ENCODE results near the gene PTGES. TPM values are rescaled to one million over a fixed set of nuclear protein-coding genes. Genes with fewer than 3 reads are reported as not detected.

The PTGES gene
- total and polyA plus RNA-seq, 9 of the 15 experiments (the other 6 are each of a cell fraction or from before 2014, with no cell fraction given): 0.13 TPM; not detected in 8

GRCh38 chr9:129776938-129777768, 24.3 kb upstream of the PTGES start (continued):
- no peak for TF ChIP-seq USF1 (CRISPR knock-in tag; IDR thresholded peaks at IDR 0.05)
- no peak; the same call in 1 of the 2 replicates for TF ChIP-seq TSHZ1 (CRISPR knock-in tag; IDR thresholded peaks at IDR 0.05)
- TF ChIP-seq, protein P1, sequence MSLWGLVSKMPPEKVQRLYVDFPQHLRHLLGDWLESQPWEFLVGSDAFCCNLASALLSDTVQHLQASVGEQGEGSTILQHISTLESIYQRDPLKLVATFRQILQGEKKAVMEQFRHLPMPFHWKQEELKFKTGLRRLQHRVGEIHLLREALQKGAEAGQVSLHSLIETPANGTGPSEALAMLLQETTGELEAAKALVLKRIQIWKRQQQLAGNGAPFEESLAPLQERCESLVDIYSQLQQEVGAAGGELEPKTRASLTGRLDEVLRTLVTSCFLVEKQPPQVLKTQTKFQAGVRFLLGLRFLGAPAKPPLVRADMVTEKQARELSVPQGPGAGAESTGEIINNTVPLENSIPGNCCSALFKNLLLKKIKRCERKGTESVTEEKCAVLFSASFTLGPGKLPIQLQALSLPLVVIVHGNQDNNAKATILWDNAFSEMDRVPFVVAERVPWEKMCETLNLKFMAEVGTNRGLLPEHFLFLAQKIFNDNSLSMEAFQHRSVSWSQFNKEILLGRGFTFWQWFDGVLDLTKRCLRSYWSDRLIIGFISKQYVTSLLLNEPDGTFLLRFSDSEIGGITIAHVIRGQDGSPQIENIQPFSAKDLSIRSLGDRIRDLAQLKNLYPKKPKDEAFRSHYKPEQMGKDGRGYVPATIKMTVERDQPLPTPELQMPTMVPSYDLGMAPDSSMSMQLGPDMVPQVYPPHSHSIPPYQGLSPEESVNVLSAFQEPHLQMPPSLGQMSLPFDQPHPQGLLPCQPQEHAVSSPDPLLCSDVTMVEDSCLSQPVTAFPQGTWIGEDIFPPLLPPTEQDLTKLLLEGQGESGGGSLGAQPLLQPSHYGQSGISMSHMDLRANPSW (CRISPR knock-in tag; IDR thresholded peaks at IDR 0.05): no peak
- TF ChIP-seq NR2F6 (CRISPR knock-in tag; IDR thresholded peaks at IDR 0.05): 0 out of 2 replicates have a peak, but pooled peaks have one; percentile 53
- TF ChIP-seq, protein P2, sequence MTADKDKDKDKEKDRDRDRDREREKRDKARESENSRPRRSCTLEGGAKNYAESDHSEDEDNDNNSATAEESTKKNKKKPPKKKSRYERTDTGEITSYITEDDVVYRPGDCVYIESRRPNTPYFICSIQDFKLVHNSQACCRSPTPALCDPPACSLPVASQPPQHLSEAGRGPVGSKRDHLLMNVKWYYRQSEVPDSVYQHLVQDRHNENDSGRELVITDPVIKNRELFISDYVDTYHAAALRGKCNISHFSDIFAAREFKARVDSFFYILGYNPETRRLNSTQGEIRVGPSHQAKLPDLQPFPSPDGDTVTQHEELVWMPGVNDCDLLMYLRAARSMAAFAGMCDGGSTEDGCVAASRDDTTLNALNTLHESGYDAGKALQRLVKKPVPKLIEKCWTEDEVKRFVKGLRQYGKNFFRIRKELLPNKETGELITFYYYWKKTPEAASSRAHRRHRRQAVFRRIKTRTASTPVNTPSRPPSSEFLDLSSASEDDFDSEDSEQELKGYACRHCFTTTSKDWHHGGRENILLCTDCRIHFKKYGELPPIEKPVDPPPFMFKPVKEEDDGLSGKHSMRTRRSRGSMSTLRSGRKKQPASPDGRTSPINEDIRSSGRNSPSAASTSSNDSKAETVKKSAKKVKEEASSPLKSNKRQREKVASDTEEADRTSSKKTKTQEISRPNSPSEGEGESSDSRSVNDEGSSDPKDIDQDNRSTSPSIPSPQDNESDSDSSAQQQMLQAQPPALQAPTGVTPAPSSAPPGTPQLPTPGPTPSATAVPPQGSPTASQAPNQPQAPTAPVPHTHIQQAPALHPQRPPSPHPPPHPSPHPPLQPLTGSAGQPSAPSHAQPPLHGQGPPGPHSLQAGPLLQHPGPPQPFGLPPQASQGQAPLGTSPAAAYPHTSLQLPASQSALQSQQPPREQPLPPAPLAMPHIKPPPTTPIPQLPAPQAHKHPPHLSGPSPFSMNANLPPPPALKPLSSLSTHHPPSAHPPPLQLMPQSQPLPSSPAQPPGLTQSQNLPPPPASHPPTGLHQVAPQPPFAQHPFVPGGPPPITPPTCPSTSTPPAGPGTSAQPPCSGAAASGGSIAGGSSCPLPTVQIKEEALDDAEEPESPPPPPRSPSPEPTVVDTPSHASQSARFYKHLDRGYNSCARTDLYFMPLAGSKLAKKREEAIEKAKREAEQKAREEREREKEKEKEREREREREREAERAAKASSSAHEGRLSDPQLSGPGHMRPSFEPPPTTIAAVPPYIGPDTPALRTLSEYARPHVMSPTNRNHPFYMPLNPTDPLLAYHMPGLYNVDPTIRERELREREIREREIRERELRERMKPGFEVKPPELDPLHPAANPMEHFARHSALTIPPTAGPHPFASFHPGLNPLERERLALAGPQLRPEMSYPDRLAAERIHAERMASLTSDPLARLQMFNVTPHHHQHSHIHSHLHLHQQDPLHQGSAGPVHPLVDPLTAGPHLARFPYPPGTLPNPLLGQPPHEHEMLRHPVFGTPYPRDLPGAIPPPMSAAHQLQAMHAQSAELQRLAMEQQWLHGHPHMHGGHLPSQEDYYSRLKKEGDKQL (CRISPR knock-in tag; IDR thresholded peaks at IDR 0.05; ENCODE audit: borderline replicate concordance): 0 out of 2 replicates have a peak, but pooled peaks have one; percentile 83
- TF ChIP-seq RAD21 (CRISPR knock-in tag; conservative IDR thresholded peaks at IDR 0.05 in 1 of 2, IDR thresholded peaks at IDR 0.05 in 1 of 2): peak; percentile 41 to 45
- TF ChIP-seq CBX1 (IDR thresholded peaks at IDR 0.05; ENCODE audit: low read depth): peak; percentile 55; the same call in 1 of the 2 replicates
- TF ChIP-seq RFX5 (IDR thresholded peaks at IDR 0.05; ENCODE audit: low read depth, low read length): no peak
- TF ChIP-seq TARDBP (IDR thresholded peaks at IDR 0.05): peak; percentile 93
- TF ChIP-seq PRPF4 (IDR thresholded peaks at IDR 0.05; ENCODE audit: insufficient read depth, low read depth, low read length, poor library complexity, severe bottlenecking): no peak
- no peak for TF ChIP-seq SRSF1 (IDR thresholded peaks at IDR 0.05; ENCODE audit: low read depth, low read length)
- no peak for TF ChIP-seq HNRNPH1 (optimal IDR thresholded peaks at IDR 0.05; ENCODE audit: low read depth, low read length)
- TF ChIP-seq HEY1 (CRISPR knock-in tag; IDR thresholded peaks at IDR 0.05; ENCODE audit: borderline replicate concordance): no peak
